HUES48 (cell line): ENCODE results near the gene BPGM.

ENCODE experiments used
- H3K27ac ChIP-seq: one replicate; pipeline ENCODE4 v1.7.0; 2013; ENCODE audit warnings: low read depth, low read length, inconsistent platforms
- H3K27me3 ChIP-seq: 2 replicates; pipeline ENCODE4 v1.6.1; 2013; ENCODE audit warnings: mild to moderate bottlenecking, low read length; ENCODE audit not compliant: control insufficient read depth, insufficient read depth
- H3K36me3 ChIP-seq: 2 replicates; pipeline ENCODE4 v1.6.1; 2013; ENCODE audit warnings: low read length; ENCODE audit not compliant: control insufficient read depth, insufficient read depth
- H3K4me1 ChIP-seq: 2 replicates; pipeline ENCODE4 v1.6.1; 2013; ENCODE audit warnings: mild to moderate bottlenecking, low read length; ENCODE audit not compliant: control insufficient read depth, insufficient read depth
- H3K4me3 ChIP-seq: 2 replicates; pipeline ENCODE4 v1.5.1; 2013; ENCODE audit warnings: mild to moderate bottlenecking, low read depth, low read length
- H3K9ac ChIP-seq: 2 replicates; pipeline ENCODE4 v1.6.1; 2013; ENCODE audit warnings: mild to moderate bottlenecking, low read depth, low read length, moderate library complexity
- H3K9me3 ChIP-seq: 2 replicates; pipeline ENCODE4 v1.6.1; 2013; ENCODE audit warnings: low read length; ENCODE audit not compliant: control insufficient read depth, insufficient read depth

Gene BPGM

GRCh38 chr7:134706468-134706867 lies 59.8 kb downstream of the BPGM start:
- no peaks in the 10 kb centered on the region for H3K36me3 ChIP-seq
- H3K27ac ChIP-seq, result no peak overlapping the region
- H3K27me3 ChIP-seq, result no peaks in the 10 kb centered on the region
- H3K9me3 ChIP-seq, result no peaks in the 10 kb centered on the region
- no peak overlapping the region for H3K9ac ChIP-seq
- peaks cover 9% of the 10 kb centered on the region for H3K4me1 ChIP-seq
- H3K4me3 ChIP-seq, result no peak overlapping the region

- Histone ChIP-seq H3K9me3 (no peaks in the 10 kb centered on the region), H3K27ac (no peak overlapping the region), H3K4me1 (peaks cover 11% of the 10 kb centered on the region), H3K4me3 (no peak overlapping the region), H3K9ac (no peak overlapping the region), H3K36me3 (no peaks in the 10 kb centered on the region), H3K27me3 (no peaks in the 10 kb centered on the region)
Measured at GRCh38 chr7:134707663-134708378, 61.2 kb downstream of the BPGM start.

- Histone ChIP-seq H3K27ac (no peak overlapping the region), H3K27me3 (no peaks in the 10 kb centered on the region), H3K4me1 (peaks cover 6% of the 10 kb centered on the region), H3K36me3 (no peaks in the 10 kb centered on the region), H3K9me3 (no peaks in the 10 kb centered on the region), H3K9ac (no peak overlapping the region), H3K4me3 (no peak overlapping the region)
Measured at GRCh38 chr7:134708692-134709091, 62.0 kb downstream of the BPGM start.

- H3K4me1 ChIP-seq, result 0 out of 2 replicates have a peak, but pooled peaks cover 2% of the 10 kb centered on the region
- H3K4me3 ChIP-seq, result no peak overlapping the region
- no peak overlapping the region for H3K9ac ChIP-seq
- H3K36me3 ChIP-seq, result no peaks in the 10 kb centered on the region
- H3K27me3 ChIP-seq, result no peaks in the 10 kb centered on the region
- H3K27ac ChIP-seq, result no peak overlapping the region
- H3K9me3 ChIP-seq, result no peaks in the 10 kb centered on the region
Measured at GRCh38 chr7:134709197-134709596, 62.5 kb downstream of the BPGM start.

GRCh38 chr7:134710511-134710853 lies 63.8 kb downstream of the BPGM start:
- Histone ChIP-seq H3K9me3 (no peaks in the 10 kb centered on the region), H3K27ac (no peak overlapping the region), H3K27me3 (no peaks in the 10 kb centered on the region), H3K4me3 (no peak overlapping the region), H3K36me3 (no peaks in the 10 kb centered on the region), H3K4me1 (0 out of 2 replicates have a peak, but pooled peaks cover 2% of the 10 kb centered on the region), H3K9ac (no peak overlapping the region)

GRCh38 chr7:134710854-134711624 lies 64.4 kb downstream of the BPGM start:
- H3K4me3 ChIP-seq, result no peak overlapping the region
- no peaks in the 10 kb centered on the region for H3K9me3 ChIP-seq
- no peak overlapping the region for H3K9ac ChIP-seq
- no peaks in the 10 kb centered on the region for H3K27me3 ChIP-seq
- H3K27ac ChIP-seq, result peak overlapping the region; percentile 8
- 0 out of 2 replicates have a peak, but pooled peaks cover 2% of the 10 kb centered on the region for H3K4me1 ChIP-seq
- no peaks in the 10 kb centered on the region for H3K36me3 ChIP-seq

- Histone ChIP-seq H3K36me3 (no peaks in the 10 kb centered on the region), H3K4me3 (no peak overlapping the region), H3K9me3 (no peaks in the 10 kb centered on the region), H3K4me1 (0 out of 2 replicates have a peak, but pooled peaks cover 2% of the 10 kb centered on the region), H3K27me3 (no peaks in the 10 kb centered on the region), H3K9ac (no peak overlapping the region), H3K27ac (no peak overlapping the region)
Measured at GRCh38 chr7:134712196-134712595, 65.5 kb downstream of the BPGM start.

GRCh38 chr7:134714470-134715205 lies 68.0 kb downstream of the BPGM start:
- Histone ChIP-seq H3K9me3 (no peaks in the 10 kb centered on the region), H3K27ac (no peak overlapping the region), H3K27me3 (no peaks in the 10 kb centered on the region), H3K4me1 (0 out of 2 replicates have a peak, but pooled peaks cover 2% of the 10 kb centered on the region), H3K4me3 (no peak overlapping the region), H3K36me3 (no peaks in the 10 kb centered on the region), H3K9ac (no peak overlapping the region)

GRCh38 chr7:134718211-134718875 lies 71.7 kb downstream of the BPGM start:
- H3K9ac ChIP-seq, result no peak overlapping the region
- H3K27ac ChIP-seq, result no peak overlapping the region
- H3K4me1 ChIP-seq, result no peaks in the 10 kb centered on the region
- H3K36me3 ChIP-seq, result no peaks in the 10 kb centered on the region
- H3K27me3 ChIP-seq, result no peaks in the 10 kb centered on the region
- H3K4me3 ChIP-seq, result no peak overlapping the region
- H3K9me3 ChIP-seq, result no peaks in the 10 kb centered on the region

- Histone ChIP-seq H3K4me3 (no peak overlapping the region), H3K4me1 (no peaks in the 10 kb centered on the region), H3K9ac (no peak overlapping the region), H3K27me3 (no peaks in the 10 kb centered on the region), H3K36me3 (no peaks in the 10 kb centered on the region), H3K27ac (no peak overlapping the region), H3K9me3 (no peaks in the 10 kb centered on the region)
Measured at GRCh38 chr7:134720091-134720935, 73.7 kb downstream of the BPGM start.
